ENCODE results near the gene HLCS. TPM values are rescaled to one million over a fixed set of nuclear protein-coding genes. Genes with fewer than 3 reads are reported as not detected.

HLCS gene
- total RNA-seq, 1 donor from 2014 or later: 14.5 TPM

DNA sequence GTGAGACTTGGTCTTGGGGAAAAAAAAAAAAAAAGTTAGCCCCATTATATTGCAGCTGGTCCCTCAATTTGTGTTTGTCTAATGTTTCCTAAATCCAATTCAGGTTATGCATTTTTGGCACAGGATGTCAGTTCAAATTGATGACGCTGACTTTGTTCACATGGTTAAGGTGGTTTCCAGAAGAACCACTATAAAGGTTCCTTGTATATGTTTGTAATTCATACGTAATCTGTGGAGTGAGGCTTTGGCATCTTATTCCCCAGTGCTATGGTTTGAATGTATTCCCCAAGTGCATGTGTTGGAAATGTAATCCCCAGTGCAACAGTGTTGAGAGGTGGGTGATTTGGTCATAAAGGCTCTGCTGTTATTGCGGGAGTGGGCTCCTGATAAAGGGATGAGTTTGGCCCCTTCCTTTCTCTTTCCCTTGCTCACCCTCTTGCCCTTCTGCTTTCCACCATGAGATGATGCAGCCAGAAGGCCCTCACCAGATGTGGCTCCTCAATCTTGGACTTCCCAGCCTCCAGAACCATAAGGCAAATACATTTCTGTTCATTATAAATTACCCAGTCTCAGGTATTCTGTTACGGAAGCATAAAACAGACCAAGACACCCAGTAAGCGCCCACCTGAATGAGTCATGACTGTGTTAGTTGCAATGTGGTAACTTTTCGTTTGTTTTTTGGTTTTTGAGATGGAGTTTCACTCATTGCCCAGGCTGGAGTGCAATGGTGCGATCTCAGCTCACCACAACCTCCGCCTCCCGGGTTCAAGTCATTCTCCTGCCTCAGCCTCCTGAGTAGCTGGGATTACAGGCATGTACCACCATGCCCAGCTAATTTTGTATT lies 19.5 kb upstream of the HLCS start:
- DNase-seq: no peak

DNA sequence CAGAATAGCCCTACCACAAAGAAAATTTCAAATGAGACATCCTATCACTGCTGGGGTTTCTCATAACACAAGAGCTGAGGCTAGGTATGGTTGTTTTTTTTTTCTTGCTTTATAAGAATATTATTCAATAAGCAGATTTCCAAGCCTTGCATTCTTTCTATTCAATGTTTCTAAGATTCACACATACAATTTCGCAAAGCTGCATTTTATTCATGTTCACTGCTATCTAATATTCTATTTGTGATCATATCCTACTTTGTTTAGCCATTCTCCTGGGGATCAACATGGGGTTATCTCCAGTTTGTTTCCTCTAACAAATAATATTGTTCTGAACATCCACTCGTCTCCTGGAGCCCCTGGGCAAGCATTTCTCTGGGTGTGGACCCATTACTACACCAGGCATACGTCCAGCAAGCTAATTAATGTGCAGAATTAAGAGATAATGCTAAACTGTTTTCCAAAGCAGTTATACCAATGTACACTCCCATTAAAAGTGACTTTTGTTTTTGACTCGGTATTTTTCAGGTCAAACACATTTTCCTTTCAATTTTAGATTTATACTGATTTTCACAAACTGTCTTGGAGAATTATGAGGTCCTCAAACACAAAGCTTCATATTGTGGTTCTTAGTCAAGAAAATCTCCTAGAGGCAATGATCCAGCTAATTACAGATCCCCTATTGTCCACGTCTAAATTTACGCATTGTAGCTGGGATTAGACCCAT lies 15.7 kb upstream of the HLCS start:
- DNase-seq: no peak

DNA sequence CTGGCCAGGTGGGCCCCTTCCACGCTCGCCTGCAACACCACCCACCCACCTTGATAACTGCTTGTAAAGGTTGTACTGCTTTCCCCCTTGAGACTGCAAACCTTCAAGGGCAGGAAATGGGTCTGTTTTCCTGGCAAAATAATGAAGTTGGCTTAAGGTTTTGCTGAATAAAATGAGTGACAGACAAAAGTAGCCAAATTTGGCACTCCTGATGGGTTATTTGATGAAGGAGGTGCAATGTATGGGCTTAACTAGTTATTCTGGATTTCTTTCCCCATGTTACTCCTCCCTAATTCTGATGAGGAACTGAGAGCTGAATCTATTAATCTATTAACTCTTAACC lies 14.6 kb upstream of the HLCS start:
- no peak for DNase-seq

DNA sequence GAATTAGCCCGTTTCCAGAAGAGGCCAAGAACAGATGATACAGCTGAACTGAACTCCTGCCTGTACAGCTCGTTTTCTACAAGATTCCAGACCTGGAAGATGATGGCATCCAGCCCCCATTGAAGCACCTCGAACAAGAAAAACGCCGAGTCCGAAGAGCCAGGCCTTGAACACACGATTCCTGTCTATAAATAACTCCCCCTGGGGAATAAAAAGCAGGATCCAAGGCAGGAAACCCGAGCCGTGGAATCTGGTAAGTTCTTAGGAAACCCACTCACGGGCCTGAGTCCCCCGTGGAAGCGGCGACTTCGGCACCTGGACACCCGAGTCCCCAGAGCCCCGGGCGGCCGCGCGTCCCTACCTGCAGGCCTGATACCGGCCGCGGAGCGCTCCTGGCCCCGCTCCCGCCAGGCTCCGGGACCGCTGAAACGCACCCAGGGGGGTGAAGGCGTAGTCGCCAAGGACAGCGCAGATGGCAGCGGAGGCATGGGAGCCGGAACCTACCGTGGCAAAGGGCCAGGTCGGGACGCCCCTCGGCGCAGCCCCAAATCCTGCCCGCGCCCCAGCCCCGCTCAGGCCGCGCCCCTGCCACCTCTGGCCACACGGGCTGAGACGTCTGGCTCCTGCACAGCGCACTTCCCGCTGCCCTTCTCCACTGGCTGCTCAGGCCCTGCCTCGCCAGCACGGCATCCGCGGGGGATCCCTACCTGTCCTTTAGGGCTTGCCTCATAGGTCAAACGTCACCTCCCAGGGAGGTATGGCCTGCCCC lies 14.0 kb upstream of the HLCS start:
- no peak for DNase-seq

DNA sequence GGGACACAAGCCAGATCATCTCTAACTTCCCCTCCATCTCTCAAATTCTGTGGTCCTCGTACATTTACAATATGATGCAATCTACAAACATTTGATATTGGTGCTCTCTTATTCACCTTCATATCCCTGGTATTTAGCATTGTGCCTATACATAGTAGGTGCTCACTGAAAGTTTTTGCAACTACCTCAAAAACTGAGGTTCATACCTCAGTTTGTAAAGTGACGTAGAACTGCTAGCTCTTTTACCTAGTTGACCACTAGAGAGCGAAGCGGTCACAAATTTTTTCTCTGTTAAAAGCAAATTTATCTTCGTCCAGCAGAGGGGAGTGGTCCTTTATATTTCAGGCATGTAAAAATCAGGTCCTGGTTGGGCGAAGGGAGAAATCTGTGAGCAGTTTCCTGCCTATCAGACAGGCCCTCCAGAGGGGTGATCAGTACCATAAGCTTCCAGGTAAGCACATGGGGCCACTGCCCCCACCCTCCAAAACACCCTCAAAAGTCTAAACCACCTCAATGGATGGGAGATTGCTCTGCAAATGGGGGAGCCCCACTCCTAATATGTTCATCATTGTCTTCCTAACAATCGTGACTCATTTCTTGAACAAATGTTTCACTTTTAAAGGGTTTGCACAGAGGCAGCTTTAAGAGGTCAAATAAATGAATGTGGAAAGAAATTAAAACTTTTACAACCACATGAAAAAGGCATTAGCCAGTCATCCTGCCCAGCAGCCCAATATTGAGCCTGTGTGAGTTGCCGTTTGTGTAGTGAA lies 10.6 kb upstream of the HLCS start:
- DNase-seq: peak; percentile 63

DNA sequence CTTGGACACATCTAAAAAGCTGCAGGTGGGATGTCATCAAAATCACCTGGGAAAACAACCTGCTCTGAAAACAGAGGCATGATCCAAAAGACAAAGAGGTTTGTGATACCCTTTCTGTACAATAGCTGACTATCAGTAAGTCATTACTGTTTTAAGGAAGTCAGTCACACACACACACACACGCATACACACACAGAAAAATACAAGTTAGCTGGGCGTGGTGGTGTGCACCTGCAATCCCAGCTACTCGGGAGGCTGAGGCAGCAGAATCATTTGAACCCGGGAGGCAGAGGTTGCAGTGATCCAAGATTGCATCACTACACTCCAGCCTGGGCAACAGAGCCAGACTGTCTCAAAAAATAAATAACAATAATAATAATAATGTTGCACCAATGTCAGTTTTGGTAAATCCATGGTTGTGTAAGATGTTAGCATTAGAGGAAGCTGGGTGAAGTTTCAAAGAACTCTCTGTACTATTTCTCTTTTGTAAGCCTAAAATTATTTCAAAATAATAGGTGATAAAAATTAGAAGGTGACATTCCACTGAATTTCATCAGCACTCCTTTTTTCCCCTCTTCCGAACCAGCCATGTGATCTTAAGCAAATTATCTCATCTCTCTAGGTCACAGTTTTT lies 9.9 kb upstream of the HLCS start:
- DNase-seq: no peak

DNA sequence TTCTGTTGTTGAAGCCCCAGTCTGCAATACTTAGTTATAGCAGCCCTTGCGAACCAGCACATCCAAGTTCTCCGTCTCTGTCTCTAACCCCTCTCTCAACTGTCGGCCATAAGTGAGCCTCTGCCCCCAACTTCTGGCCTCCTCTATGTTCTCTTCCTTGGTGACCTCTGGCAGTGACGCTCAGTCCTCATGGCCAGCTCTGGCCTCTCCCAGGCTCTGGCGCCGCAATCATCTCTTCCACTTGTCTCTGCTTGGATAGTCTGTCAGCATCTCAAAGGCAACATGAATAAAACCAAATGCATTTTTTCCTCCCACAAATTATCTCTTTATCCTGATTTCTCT lies 8.4 kb upstream of the HLCS start:
- no peak for DNase-seq

DNA sequence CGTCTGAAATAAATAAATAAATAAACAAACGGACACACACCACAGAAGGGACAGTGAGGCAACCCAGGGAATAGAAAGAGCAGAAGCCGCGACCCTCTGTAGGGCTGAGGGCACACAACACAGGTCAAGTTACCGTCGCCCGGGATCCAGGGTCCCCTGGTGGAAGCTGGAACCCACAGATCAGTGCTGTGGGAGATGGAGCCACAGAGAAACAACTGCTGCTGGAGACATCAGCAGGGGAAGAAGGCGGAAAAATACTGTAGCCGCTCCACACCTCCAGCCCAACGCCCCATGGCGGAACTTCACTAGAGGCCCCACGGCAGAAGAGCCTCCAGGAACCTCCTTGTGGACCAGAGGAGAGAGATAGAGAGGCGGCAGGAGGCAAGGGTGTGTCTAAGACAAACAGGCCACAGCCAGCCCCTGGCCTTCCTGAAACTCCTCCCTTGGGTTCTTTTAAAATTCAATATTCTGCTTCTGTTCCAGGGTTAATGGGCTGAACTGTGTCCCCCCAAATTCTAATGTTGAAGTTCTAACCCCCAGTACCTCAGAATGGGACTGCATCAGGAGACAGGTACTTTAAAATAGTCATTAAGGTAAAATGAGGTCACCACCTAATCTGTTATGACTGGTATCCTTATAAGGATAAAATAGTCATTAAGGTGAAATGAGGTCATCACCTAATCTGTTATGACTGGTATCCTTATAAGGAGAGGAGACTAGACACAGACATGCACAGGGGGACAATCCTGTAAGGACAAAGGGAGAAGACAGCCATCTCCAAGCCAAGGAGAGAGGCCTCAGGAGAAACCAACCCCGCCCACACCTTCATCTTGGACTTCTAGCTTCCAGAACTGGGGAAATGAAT lies 7.7 kb upstream of the HLCS start:
- DNase-seq: no peak

DNA sequence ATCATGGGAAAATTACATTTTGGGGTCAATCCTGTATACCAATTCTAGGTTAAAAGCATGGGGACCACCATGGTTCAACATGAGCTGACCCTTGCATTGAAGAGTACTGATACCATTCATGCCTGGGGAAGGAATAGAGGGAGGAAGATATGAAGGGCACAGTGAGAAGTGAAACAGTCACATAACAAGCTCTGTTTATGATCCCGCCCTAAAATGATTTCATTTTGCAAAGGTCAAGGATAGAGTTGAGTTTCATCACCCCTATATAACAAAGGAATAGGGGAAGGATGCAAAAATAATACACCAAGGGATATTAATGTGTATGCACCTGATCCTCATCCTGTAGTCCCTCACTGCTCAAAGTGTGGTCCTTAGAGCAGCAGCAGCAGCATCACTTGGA lies 2.5 kb upstream of the HLCS start:
- no peak for DNase-seq

DNA sequence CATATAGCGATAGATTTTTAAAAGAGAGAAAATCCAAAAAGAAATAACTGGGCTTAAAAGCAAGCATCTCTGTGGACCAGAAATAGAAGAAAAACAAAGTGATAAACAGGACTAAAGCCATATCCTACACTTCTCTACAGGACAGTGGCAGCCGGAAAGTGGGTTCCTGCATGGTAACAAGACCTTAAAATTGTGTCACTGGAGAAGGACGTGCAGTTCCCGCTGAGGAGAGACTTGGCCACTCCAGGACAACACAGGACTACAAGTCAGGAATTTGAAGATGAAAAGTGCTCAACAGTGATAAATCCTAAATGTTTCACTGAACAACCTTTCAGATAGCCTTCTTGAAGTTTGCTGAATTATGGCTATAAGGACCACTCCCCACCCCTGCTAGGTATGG lies 1.9 kb upstream of the HLCS start:
- no peak for DNase-seq

DNA sequence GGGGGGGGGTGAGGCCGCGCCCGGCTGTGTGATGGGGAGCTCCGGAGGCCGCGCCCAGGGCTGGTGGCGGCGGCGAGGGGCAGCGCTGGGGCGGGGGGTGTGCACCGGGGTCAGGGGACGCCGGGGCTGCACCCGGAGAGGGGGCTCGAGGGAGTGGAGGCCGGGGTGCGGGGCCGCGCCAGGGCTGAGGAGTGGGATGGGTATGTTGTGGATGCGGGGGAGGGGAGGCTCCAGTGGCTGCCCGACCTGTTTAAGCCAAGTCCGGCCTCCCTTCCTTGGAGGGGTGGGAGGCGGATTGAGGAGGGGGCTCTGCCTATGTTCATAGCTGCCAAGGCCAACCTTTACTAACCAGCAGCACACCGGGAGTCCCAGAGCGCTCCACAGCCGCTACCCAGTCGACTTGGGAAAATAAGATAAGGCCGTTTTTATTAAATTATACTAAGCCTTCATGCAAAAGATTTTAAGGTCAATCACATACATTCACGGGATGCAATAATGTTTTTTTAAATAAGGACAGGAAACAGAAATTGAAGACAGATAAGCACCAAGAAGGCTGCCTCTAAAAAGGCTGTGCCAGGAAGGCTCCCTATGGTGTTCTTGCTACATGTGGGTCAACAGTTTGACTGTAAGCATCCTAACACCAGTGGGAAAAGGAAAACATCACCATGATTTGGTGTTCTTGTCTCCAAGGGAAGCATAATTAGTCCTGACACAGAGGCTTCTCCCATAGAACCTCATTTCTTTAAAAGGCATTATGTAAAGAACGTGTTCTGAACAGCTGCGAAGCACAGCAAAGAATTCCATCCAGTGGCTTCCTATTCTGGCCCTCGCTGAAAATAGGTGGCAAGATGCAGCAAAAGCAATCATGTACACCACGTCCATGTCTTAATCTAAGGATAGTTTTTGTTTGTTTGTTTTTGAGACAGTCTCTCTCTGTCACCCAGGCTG lies 626 bp upstream of the HLCS start:
- peak; percentile 19 for DNase-seq

DNA sequence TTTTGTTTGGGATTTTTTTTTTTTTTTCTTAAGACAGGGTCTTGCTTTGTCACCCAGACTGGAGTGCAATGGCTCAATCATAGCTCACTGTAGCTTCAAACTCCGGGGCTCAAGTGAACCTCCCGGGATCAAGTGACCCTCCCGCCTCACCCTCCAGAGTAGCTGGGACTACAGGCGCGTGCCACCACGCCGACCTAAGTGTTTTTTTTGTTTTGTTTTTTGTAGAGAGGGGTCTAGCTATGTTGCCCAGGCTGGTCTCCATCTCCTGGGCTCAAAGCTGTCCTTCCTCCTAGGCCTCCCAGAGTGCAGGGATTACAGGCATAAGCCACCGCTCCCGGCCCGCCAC lies 776 bp downstream of the HLCS start:
- no peak for DNase-seq

DNA sequence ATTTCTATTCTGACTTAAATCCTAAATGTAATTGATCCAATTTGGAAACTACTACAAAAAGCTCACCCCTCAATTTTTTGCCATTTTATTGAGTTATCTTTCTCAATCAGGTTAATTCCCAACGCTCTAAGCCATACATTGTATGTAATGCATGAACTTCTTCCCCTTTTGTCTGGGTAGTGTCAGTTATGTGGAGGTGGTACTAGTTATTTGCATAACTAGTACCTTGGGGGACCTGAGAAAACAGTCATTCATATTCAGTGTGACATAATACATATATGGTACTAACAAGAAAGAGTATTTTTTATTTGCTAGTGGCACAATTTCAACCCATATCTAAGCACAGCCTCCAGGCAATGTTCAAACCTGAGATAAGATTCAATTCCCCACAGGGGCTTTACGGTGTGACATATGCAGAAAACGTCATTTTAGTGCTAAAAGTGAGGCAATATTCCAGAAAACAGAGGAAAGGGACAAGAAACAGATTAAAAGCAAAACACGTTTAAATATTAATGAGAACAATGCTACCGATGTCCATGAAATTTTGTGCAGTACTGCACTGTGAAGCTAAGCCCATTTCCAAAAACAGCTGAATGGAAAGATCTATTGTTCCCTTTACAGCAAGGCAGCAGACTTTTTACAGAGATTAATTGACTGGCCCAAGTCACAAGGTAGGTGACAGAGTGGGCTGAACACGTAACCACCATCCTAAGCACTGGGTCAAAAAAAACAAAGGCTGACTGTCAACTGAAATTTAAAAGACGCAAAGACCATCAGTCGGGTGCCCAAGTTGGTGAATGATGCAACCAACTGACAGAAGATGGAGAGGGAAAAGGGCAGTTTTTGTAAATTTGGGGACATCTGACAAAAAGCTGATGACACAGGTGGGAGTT lies 1.4 kb downstream of the HLCS start:
- no peak for DNase-seq

DNA sequence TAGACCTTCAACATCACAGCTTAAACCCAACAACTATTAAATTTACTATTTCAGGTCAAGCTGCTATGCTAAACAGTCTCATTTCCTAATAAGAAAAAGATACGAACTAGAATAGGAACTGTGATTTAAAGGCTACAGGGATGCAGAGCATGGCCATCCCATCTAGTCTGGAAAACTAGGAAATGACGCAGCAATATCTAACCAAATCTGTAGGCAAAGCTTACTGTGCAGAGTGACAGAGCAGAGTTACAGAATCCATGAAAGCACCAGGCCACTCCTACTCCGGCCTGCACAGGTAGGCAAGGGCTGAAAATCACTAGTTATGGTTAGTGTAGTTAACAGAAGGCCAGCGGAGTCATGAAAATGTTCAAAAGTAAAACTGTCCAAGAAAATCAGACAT lies 2.1 kb downstream of the HLCS start:
- DNase-seq: no peak

DNA sequence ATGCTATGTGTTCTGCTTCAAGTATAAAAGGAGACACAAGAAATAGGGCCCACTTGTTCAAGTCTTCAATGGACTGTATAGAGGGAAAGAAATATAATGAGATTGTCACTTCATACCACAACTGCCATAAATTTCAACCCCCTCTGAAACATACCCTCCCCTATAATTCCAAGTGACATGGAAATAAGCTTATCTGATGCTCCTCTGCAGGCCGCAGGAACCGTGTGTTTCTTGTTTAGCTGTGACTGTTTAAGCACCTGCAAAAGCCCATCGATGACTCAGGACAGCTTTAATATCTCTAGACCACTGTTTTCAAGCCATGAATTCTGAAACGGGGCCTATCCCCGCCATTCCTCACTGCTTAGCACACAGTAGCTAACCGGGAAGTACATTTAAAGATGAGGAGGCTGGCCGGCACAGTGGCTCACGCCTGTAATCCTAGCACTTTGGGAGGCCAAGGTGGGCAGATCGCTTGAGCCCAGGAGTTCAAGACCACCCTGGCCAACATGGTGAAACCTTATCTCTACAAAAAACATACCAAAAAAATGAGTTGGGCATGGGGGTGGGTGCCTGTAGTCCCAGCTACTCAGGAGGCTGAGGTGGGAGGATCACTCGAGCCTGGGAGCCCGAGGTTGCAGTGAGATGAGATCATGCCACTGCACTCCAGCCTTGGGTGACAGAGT lies 4.2 kb downstream of the HLCS start:
- DNase-seq: no peak

DNA sequence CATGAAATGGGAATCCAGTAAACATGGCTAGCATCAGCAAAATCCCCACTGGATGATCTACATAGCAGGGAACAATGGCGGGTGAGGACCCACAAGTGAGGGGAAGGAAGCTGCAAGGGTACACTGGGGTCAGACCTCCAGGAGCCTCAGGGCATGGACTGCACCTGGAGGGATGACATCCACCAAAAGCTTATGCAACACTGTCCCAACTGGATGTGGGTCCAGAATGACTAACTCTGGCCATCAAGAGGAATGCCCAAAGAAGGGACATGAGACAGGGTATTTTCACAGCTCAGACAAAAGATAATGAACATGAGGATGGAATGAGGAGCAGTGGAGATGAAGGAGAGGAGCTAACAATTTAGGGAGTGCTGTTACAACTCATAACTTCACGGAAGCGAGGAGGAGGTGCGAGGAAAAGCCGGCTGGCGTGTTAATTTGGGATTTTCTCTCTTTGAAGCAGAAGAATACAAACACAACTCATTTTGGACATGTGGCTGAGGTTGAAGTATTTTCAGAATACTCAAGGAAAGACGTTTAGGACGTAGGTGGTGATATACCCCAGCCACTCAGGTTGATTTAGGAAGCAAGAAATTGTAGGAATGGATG lies 5.7 kb downstream of the HLCS start:
- no peak for DNase-seq

DNA sequence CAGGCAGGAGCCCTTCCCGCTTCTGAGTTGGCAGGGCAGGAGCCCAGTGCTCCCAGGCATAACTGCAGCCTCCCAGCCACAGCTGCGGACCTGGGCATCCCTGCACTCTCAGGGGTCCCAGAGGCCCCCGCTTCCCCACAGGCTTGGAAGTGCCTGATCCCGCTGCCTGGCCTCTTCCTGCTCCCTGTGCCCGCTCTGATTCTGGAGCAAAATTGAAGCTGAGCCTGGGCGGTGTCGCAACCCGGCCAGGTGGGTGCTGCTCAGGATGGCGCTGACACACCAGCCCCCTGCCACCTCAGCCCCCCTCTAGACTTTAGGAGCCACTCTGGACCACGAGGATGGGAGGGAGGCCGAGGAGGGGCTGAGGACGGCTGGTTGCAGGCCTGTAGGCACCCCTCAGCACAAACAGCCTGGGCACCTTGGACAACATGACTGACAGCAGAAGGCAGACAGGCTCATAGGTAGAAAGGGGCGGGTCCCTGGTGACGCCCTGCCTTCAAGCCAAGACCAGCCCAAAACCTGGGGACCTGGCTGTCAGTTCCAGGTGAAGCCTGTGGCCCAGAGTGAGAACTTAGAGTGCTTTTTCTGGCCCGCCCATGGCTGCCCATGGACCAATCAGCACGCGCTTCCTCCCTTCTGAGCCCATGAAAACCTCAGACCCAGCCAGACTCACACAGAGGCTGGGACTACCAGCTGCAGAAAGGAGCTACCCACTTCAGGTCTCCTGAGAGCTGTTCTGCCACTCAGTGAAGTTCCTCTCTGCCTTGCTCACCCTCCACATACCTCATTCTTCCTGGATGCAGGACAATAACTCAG lies 7.2 kb downstream of the HLCS start:
- DNase-seq: no peak

Measured in skin of body (tissue), 2 donors.